HUES64 (cell line): Measurements from ENCODE around the gene ASS1.

ENCODE experiments used
- H3K27ac ChIP-seq: 2 replicates; pipeline ENCODE4 v1.7.0; 2013; ENCODE audit warnings: low read depth, low read length, inconsistent platforms
- H3K27me3 ChIP-seq: 2 replicates; pipeline ENCODE4 v1.6.1; 2013; ENCODE audit warnings: mild to moderate bottlenecking, low read length; ENCODE audit not compliant: insufficient read depth
- H3K36me3 ChIP-seq: 2 replicates; pipeline ENCODE4 v1.6.1; 2013; ENCODE audit warnings: mild to moderate bottlenecking, low read length; ENCODE audit not compliant: insufficient read depth
- H3K4me1 ChIP-seq: 2 replicates; pipeline ENCODE4 v1.6.1; 2013; ENCODE audit warnings: mild to moderate bottlenecking, low read length, moderate library complexity; ENCODE audit not compliant: insufficient read depth
- H3K4me3 ChIP-seq: 2 replicates; pipeline ENCODE4 v1.5.1; 2013; ENCODE audit warnings: mild to moderate bottlenecking, low read length, moderate library complexity
- H3K9ac ChIP-seq: 2 replicates; pipeline ENCODE4 v1.6.1; 2013; ENCODE audit warnings: mild to moderate bottlenecking, low read depth, low read length
- H3K9me3 ChIP-seq: 2 replicates; pipeline ENCODE4 v1.6.1; 2013; ENCODE audit warnings: low read depth, low read length; ENCODE audit not compliant: insufficient read depth
- WGBS: fragments of 150-250, 120-280 bp; methylation state at CpG from one replicate; pipeline ENCODE4 v1.1.7; 2013; ENCODE audit warnings: missing lambda C conversion rate; 5-methylcytosine and 5-hydroxymethylcytosine counted together

ASS1 gene

DNA sequence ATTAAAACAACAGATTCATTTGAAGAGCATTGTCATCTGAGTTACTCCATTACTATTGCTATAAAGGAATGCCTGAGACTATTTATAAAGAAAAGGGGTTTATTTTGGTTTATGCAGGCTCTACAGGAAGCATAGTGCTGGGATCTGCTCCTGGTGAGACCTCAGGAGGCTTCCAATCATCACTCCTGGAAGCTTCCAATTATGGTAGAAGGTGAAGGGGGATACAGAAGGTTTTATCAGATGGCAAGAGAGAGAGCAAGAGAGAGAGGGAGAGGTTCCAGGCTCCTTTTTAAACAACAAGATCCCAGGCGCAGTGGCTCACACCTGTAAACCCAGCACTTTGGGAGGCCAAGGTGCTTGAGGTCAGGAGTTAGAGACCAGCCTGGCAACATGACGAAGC, 63.5 kb downstream of the ASS1 start:
- no peak overlapping the region for H3K9ac ChIP-seq
- H3K27me3 ChIP-seq: no peaks in the 10 kb centered on the region
- H3K36me3 ChIP-seq: no peaks in the 10 kb centered on the region
- no peak overlapping the region for H3K4me3 ChIP-seq
- H3K27ac ChIP-seq: no peak overlapping the region
- no peaks in the 10 kb centered on the region for H3K4me1 ChIP-seq
- 50% methylated on average over 2 of the region's 2 CpGs for WGBS
- no peaks in the 10 kb centered on the region for H3K9me3 ChIP-seq

GRCh38 chr9:130512199-130512598, 67.4 kb downstream of the ASS1 start:
- Histone ChIP-seq H3K27ac (no peak overlapping the region), H3K27me3 (no peaks in the 10 kb centered on the region), H3K9me3 (no peaks in the 10 kb centered on the region), H3K4me3 (no peak overlapping the region), H3K36me3 (no peaks in the 10 kb centered on the region), H3K9ac (no peak overlapping the region), H3K4me1 (no peaks in the 10 kb centered on the region)
- WGBS: 94% methylated on average over 4 of the region's 4 CpGs

DNA sequence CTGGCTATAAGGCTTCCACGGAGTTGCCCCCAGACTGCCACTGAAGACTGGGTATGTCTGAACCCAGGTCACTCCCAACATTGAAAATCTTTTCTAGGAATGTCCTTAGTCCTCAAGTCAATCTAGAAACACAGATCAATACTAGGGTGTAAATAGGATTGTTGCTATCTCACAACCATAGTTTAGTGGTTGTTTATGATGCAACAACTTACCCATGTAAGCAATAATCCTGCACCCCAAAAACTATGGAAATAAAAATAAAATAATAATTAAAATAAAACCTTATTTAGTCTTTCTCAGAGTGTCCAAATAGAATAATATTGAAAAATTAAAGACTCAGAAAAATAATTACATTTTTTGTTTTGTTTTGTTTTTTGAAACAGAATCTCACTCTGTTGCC, 68.3 kb downstream of the ASS1 start:
- Histone ChIP-seq H3K9ac (no peak overlapping the region), H3K36me3 (no peaks in the 10 kb centered on the region), H3K4me3 (no peak overlapping the region), H3K4me1 (no peaks in the 10 kb centered on the region), H3K27ac (no peak overlapping the region), H3K9me3 (no peaks in the 10 kb centered on the region), H3K27me3 (no peaks in the 10 kb centered on the region)
- WGBS: 80% methylated on average over 1 of the region's 1 CpG

DNA sequence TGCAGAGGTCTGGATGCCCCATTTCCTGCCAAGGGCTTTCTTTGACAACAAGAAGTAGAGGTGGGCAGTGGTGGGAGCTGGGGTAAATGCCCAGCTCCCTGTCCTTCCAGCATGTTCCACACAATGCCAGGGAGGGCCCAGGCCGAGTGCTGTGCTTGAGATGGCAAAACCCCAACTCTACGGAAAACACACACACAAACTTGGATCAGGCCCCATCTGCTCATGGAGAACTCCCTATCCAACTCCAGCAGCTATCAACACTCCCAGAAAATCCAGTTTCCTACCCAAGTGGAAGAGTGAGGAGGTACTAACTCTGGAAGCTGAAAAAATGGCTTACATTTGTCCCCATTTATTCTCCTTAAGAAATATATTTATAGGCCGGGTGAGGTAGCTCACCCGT, 73.5 kb downstream of the ASS1 start:
- no peaks in the 10 kb centered on the region for H3K27me3 ChIP-seq
- H3K9ac ChIP-seq: no peak overlapping the region
- no peak overlapping the region for H3K4me3 ChIP-seq
- H3K9me3 ChIP-seq: no peaks in the 10 kb centered on the region
- H3K36me3 ChIP-seq: no peaks in the 10 kb centered on the region
- 97% methylated on average over 2 of the region's 4 CpGs for WGBS
- H3K27ac ChIP-seq: no peak overlapping the region
- H3K4me1 ChIP-seq: peaks cover 13% of the 10 kb centered on the region; the same call in 1 of the 2 replicates

DNA sequence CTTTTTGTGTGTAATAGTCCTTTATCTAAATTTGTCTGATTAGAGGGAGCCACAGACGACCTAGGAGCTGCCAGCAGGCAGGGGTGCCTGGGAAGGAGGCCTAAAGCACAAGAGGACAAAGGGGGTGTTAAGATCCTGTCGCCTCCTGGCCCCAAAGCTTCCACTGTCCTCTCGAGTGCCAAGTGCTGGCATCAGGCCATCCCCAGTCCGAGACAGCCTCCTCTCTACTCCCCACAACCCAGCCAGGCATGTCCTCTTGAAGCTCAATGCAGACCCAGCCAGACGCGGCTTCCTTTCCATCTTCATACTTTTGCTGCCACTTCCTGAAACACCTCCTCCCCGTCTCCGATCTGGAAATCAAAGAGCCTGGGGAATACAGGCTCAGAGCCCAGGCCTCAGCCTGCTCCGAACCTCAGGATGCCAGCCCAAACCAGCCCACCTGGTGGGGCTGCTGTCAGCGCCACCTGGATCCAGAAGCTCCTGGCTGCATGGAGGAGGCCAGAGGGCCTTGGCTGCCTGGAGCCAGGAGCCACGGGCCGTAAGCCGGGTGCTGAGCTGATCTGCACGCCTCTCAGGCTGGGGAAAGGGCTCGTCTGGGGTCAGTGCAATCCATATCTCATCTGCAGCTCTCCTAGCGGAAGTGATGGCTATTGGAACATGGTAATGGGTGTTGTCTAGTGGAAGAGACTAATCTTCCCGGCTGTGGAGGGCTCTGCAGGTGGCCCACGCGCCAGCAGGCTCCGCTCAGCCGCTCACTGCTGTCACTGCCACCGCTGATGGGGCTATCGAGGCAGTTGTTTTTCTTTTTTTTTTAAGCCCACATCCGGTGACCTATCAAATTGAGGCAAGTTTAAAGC, 74.4 kb downstream of the ASS1 start:
- Histone ChIP-seq H3K27me3 (no peaks in the 10 kb centered on the region), H3K27ac (no peak overlapping the region), H3K9me3 (no peaks in the 10 kb centered on the region), H3K9ac (no peak overlapping the region), H3K4me3 (no peak overlapping the region), H3K4me1 (peaks cover 22% of the 10 kb centered on the region), H3K36me3 (no peaks in the 10 kb centered on the region)
- 79% methylated on average over 24 of the region's 24 CpGs for WGBS

GRCh38 chr9:130519927-130520326, 75.2 kb downstream of the ASS1 start:
- Histone ChIP-seq H3K9me3 (no peaks in the 10 kb centered on the region), H3K27ac (no peak overlapping the region), H3K4me3 (no peak overlapping the region), H3K4me1 (peaks cover 24% of the 10 kb centered on the region), H3K36me3 (no peaks in the 10 kb centered on the region), H3K27me3 (no peaks in the 10 kb centered on the region), H3K9ac (no peak overlapping the region)
- WGBS: 90% methylated on average over 5 of the region's 5 CpGs

- WGBS: 95% methylated on average over 5 of the region's 5 CpGs
- H3K9me3 ChIP-seq: no peaks in the 10 kb centered on the region
- H3K4me1 ChIP-seq: peaks cover 24% of the 10 kb centered on the region
- H3K27ac ChIP-seq: no peak overlapping the region
- no peaks in the 10 kb centered on the region for H3K36me3 ChIP-seq
- H3K4me3 ChIP-seq: no peak overlapping the region
- no peaks in the 10 kb centered on the region for H3K27me3 ChIP-seq
- H3K9ac ChIP-seq: no peak overlapping the region
These were observed 77.0 kb downstream of the ASS1 start for GRCh38 chr9:130521715-130522114.

DNA sequence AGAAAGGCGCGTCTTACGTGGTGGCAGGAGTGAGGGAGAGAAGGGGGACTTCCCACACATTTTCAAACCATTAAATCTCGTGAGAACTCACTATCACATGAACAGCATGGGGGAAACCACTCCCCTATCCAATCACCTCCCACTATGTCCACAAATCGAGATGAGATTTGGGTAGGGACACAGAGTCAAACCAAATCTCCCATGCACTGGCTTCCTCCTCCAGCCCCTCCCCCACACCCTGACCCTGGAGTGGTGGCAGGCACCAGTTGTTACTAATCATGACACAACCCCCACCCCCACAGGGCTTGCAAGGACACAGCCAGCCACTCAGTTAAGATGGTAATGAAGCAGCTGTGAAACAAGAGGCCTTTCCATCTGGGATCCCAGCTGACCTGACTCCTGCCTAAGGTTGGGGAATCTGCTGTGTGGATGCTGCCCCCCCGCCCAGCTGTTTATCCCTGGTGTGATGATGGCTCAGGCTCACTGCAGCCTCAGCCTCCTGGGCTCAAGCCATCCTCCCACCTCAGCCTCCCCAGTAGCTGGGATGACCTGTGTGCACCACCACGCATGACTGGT, 77.6 kb downstream of the ASS1 start:
- WGBS: 69% methylated on average over 5 of the region's 7 CpGs
- Histone ChIP-seq H3K27ac (peak overlapping the region; percentile 31; the same call in 1 of the 2 replicates), H3K27me3 (no peaks in the 10 kb centered on the region), H3K9ac (no peak overlapping the region), H3K4me3 (no peak overlapping the region), H3K36me3 (no peaks in the 10 kb centered on the region), H3K9me3 (no peaks in the 10 kb centered on the region), H3K4me1 (peaks cover 24% of the 10 kb centered on the region)

DNA sequence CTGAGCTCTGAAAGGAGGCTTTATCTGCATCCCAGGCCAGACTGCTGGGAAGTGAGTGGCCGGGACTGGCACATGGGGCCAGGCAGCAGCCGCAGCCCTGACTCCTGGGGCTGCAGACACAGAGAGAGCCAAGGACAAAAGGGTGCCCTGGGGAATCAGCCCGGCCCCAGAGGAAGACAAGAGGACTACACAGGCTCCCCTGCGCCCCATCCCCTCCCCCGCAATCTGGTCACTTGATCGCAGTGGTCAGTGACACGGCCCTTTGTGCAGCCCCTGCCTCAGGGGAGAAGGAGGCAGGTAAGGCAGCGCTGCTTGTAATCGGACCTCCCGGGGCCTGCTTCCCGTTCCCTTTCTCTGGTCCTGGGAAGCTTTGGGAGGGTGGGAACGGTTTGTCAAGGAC, 79.2 kb downstream of the ASS1 start:
- Histone ChIP-seq H3K9me3 (no peaks in the 10 kb centered on the region), H3K9ac (no peak overlapping the region), H3K36me3 (no peaks in the 10 kb centered on the region), H3K4me3 (no peak overlapping the region), H3K27ac (no peak overlapping the region; the same call in 1 of the 2 replicates), H3K27me3 (no peaks in the 10 kb centered on the region), H3K4me1 (peaks cover 24% of the 10 kb centered on the region)
- 36% methylated on average over 12 of the region's 12 CpGs for WGBS

- no peak overlapping the region for H3K27ac ChIP-seq
- H3K9ac ChIP-seq: no peak overlapping the region
- 85% methylated on average over 18 of the region's 18 CpGs for WGBS
- H3K4me1 ChIP-seq: peaks cover 24% of the 10 kb centered on the region
- H3K36me3 ChIP-seq: no peaks in the 10 kb centered on the region
- H3K4me3 ChIP-seq: no peak overlapping the region
- H3K9me3 ChIP-seq: no peaks in the 10 kb centered on the region
- H3K27me3 ChIP-seq: no peaks in the 10 kb centered on the region
These were observed 81.6 kb downstream of the ASS1 start for GRCh38 chr9:130526193-130526853.

DNA sequence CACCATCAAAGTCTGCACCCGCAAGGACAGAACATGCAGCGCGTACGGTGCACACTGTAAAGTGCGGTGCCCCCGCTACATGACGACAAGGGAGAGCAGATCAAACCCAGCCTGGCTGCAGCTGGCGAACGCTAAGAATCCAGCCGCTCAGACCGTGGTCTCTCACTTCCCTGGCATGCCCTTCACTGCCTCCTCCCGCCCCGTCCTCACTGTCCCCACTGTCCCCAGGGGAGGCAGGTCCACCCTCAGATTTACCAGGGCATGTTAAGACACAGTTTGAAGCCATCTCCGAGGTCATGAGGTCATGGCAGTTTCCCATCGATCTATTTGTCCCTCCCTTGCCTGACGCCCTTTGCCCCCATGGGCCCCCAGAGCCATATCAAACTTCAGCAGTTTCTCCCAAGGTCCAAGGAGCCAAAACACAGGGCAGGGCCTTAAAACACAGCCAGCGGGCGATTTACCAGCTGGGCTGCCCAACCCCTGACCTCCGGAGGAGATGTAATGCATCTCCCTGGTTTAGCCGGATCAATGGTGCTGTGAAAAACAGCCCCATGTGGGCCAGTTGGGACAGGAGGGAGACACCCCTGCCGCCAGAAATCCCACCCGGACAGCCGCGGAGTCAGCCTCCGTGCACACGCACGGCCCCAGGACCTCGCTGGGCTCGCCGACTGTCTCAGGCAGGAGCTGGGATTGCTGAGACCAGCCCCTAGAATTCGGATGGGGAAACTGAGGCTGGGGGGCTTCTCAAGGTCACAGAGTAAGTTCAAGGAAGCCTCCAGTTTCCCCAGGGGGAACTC, 82.3 kb downstream of the ASS1 start:
- Histone ChIP-seq H3K4me3 (no peak overlapping the region), H3K4me1 (peaks cover 19% of the 10 kb centered on the region), H3K27ac (no peak overlapping the region), H3K9me3 (no peaks in the 10 kb centered on the region), H3K36me3 (no peaks in the 10 kb centered on the region), H3K27me3 (no peaks in the 10 kb centered on the region), H3K9ac (no peak overlapping the region)
- 92% methylated on average over 31 of the region's 31 CpGs for WGBS
